Measurements from ENCODE around the gene CNOT1. TPM values are rescaled to one million over a fixed set of nuclear protein-coding genes. Genes with fewer than 3 reads are reported as not detected.

CNOT1 gene
- total RNA-seq, 1 experiment from 2014 or later, result 230 TPM

- Histone ChIP-seq H3K4me1 (ENCODE audit: control insufficient read depth in 1 of 2, insufficient read depth in 2 of 2, low read length in 2 of 2) (no peaks in the 10 kb centered on the region), H3K9ac (ENCODE audit: low read length) (no peak overlapping the region), H3K9me3 (ENCODE audit: control insufficient read depth in 1 of 2, insufficient read depth in 1 of 2, low read depth in 1 of 2, low read length in 2 of 2) (no peaks in the 10 kb centered on the region), H3K79me2 (ENCODE audit: insufficient read depth, low read length) (peaks cover 26% of the 10 kb centered on the region), H3K27ac (ENCODE audit: low read depth, low read length) (no peak overlapping the region), H3K9me2 (ENCODE audit: insufficient read depth) (no peaks in the 10 kb centered on the region), H3K4me2 (ENCODE audit: low read length) (no peak overlapping the region), H2AFZ (ENCODE audit: low read depth, low read length, poor library complexity, severe bottlenecking) (no peak overlapping the region), H3K36me3 (ENCODE audit: control insufficient read depth in 1 of 2, insufficient read depth in 2 of 2, low read length in 2 of 2) (peaks cover 78 to 85% of the 10 kb centered on the region in 2 experiments), H3K4me3 (replicated peaks in 1 of 2; ENCODE audit: low read depth in 1 of 2, low read length in 2 of 2) (no peak overlapping the region), H4K20me1 (ENCODE audit: insufficient read depth) (no peaks in the 10 kb centered on the region), H3K27me3 (ENCODE audit: insufficient read depth, low read length) (no peaks in the 10 kb centered on the region)
- RAD21 ChIA-PET (ENCODE audit: low non-redundant PET in 1 of 2, low total read pairs in 2 of 2, uncharacterized antibody in 2 of 2, unreplicated experiment in 2 of 2), result no interaction called here
- BruUV-seq (replicated peaks), result TSS peak; percentile 4
- intact Hi-C loops (cut with micrococcal nuclease), result no loop called here
- DNase-seq (ENCODE audit: low read depth, low spot score) (no peak), ATAC-seq (no peak)
- TF ChIP-seq POLR2AphosphoS5 (IDR thresholded peaks at IDR 0.05; ENCODE audit: low read depth, low read length) (no peak), CTCF (IDR thresholded peaks at IDR 0.05 in 2 of 3, conservative IDR thresholded peaks at IDR 0.05 in 1 of 3; ENCODE audit: borderline replicate concordance in 1 of 3, insufficient read depth in 1 of 3, low read depth in 2 of 3, low read length in 2 of 3) (no peak), CBX3 (IDR thresholded peaks at IDR 0.05; ENCODE audit: low read depth) (no peak), POLR2A (IDR thresholded peaks at IDR 0.05; ENCODE audit: borderline replicate concordance, extremely low read depth, insufficient read depth, insufficient read length) (no peak), SIN3A (IDR thresholded peaks at IDR 0.05; ENCODE audit: low read depth) (no peak), RAD21 (IDR thresholded peaks at IDR 0.05; ENCODE audit: low read depth) (no peak)
- CTCF ChIA-PET, result no interaction called here
- POLR2A ChIA-PET, result no interaction called here
Observed at GRCh38 chr16:58536278-58536677, 93.3 kb downstream of the CNOT1 start.

- TF ChIP-seq MAX (IDR thresholded peaks at IDR 0.05), result no peak
- TF ChIP-seq CTCF (IDR thresholded peaks at IDR 0.05 in 2 of 3, conservative IDR thresholded peaks at IDR 0.05 in 1 of 3; ENCODE audit: borderline replicate concordance in 1 of 3, insufficient read depth in 1 of 3, low read depth in 2 of 3, low read length in 2 of 3), result no peak
- Histone ChIP-seq H2AFZ (ENCODE audit: low read depth, low read length, poor library complexity, severe bottlenecking) (no peak overlapping the region), H3K27me3 (ENCODE audit: insufficient read depth, low read length) (no peaks in the 10 kb centered on the region), H3K9me3 (ENCODE audit: control insufficient read depth in 1 of 2, insufficient read depth in 1 of 2, low read depth in 1 of 2, low read length in 2 of 2) (no peaks in the 10 kb centered on the region), H3K79me2 (ENCODE audit: insufficient read depth, low read length) (peaks cover 36% of the 10 kb centered on the region), H3K36me3 (ENCODE audit: control insufficient read depth in 1 of 2, insufficient read depth in 2 of 2, low read length in 2 of 2) (peaks cover 85% of the 10 kb centered on the region in 2 experiments), H3K9ac (ENCODE audit: low read length) (no peak overlapping the region), H4K20me1 (ENCODE audit: insufficient read depth) (no peaks in the 10 kb centered on the region), H3K9me2 (ENCODE audit: insufficient read depth) (no peaks in the 10 kb centered on the region), H3K4me3 (replicated peaks in 1 of 2; ENCODE audit: low read depth in 1 of 2, low read length in 2 of 2) (no peak overlapping the region), H3K4me1 (ENCODE audit: control insufficient read depth in 1 of 2, insufficient read depth in 2 of 2, low read length in 2 of 2) (no peaks in the 10 kb centered on the region), H3K27ac (ENCODE audit: low read depth, low read length) (no peak overlapping the region), H3K4me2 (ENCODE audit: low read length) (no peak overlapping the region)
- intact Hi-C loops (cut with micrococcal nuclease), result no loop called here
- ChIA-PET POLR2A (no interaction called here), RAD21 (ENCODE audit: low non-redundant PET in 1 of 2, low total read pairs in 2 of 2, uncharacterized antibody in 2 of 2, unreplicated experiment in 2 of 2) (no interaction called here), CTCF (no interaction called here)
- DNase-seq (ENCODE audit: low read depth, low spot score), result no peak
- no TSS peak for BruUV-seq (replicated peaks)
- no peak for ATAC-seq
Observed at GRCh38 chr16:58535100-58535499, 94.5 kb downstream of the CNOT1 start.

Data from HCT116 (cell line).